ENCODE data around the gene NDUFB4.

GRCh38 chr3:120640231-120640630, 44.1 kb downstream of the NDUFB4 start:
- TF ChIP-seq SUZ12 (IDR thresholded peaks at IDR 0.05) (no peak), PKNOX1 (IDR thresholded peaks at IDR 0.05) (no peak), ELF4 (IDR thresholded peaks at IDR 0.05) (no peak)
